Activated CD4-positive, alpha-beta T cell treated with anti-CD3 and anti-CD28 coated beads, Interleukin-2, amount 10 ng/mL, durations not matched to agents 7 days and 5 days (primary cell): ENCODE results near the gene MCMBP. TPM values are rescaled to one million over a fixed set of nuclear protein-coding genes. Genes with fewer than 3 reads are reported as not detected.
A peak's percentile ranks its signal among the peaks of the same experiment; 100 is the strongest.
"Not testable (repeated sequence)": the region's sequence is repeated elsewhere in the genome, so short reads cannot be mapped to it uniquely, and the experiment has no call there.

Experiments
- CTCF ChIA-PET: fragments of 350-600 bp; sonication (Branson Sonifier 250); formaldehyde crosslinking; loops from one replicate; lab custom pipeline; 2021; ENCODE audit warnings: antibody characterized with exemption; lab: Charles Lee
- POLR2A ChIA-PET: fragments of 350-600 bp; sonication (Branson Sonifier 250); formaldehyde crosslinking; loops from one replicate; lab custom pipeline; 2021; ENCODE audit warnings: antibody characterized with exemption; lab: Charles Lee
- DNase-seq: peaks from one replicate; pipeline ENCODE4 v3.0.0-alpha.2; 2020
- H3K27ac Mint-ChIP-seq: one replicate; pipeline ENCODE4 v1.8.0; 2021; ENCODE audit warnings: mild to moderate bottlenecking, moderate library complexity, mixed read lengths
- H3K27me3 Mint-ChIP-seq: one replicate; pipeline ENCODE4 v1.8.0; 2021; ENCODE audit warnings: mixed read lengths
- H3K36me3 Mint-ChIP-seq: one replicate; pipeline ENCODE4 v1.8.0; 2021; ENCODE audit warnings: low read depth, mixed read lengths
- H3K4me1 Mint-ChIP-seq: one replicate; pipeline ENCODE4 v1.8.0; 2021; ENCODE audit warnings: mixed read lengths
- H3K4me3 Mint-ChIP-seq: one replicate; pipeline ENCODE4 v1.8.0; 2021; ENCODE audit warnings: mild to moderate bottlenecking, moderate library complexity, mixed read lengths
- H3K9me3 Mint-ChIP-seq: one replicate; pipeline ENCODE4 v1.8.0; 2021; ENCODE audit warnings: mixed read lengths
- total RNA-seq, 2 experiments: library from RNA; stranded (reverse); gene quantifications; one replicate each; pipeline ENCODE4 v1.2.3, GENCODE V29; 2021

The MCMBP gene
- total RNA-seq, 2 experiments from 2014 or later = 79.6 to 85.8 TPM

- Mint-ChIP-seq H3K27ac (peak overlapping the region; percentile 90), H3K4me1 (peaks cover 37% of the 10 kb centered on the region)
Measured at GRCh38 chr10:119871881-119872609, 598 bp downstream of the MCMBP start.

GRCh38 chr10:119869398-119869797, 3.2 kb downstream of the MCMBP start:
- DNase-seq, POLR2A ChIA-PET, H3K9me3 Mint-ChIP-seq, H3K27me3 Mint-ChIP-seq, H3K27ac Mint-ChIP-seq, H3K4me3 Mint-ChIP-seq: not testable (repeated sequence)
- Mint-ChIP-seq H3K4me1 (peaks cover 48% of the 10 kb centered on the region), H3K36me3 (peaks cover 26% of the 10 kb centered on the region)
- CTCF ChIA-PET = interaction anchor here (0.7 to 0.8 kb wide), 3 partner anchors 10 to 15 kb away, joined by 3 read pairs; no protein-coding TSS in a partner anchor

More at GRCh38 chr10:119871881-119872609, 598 bp downstream of the MCMBP start:
- DNase-seq = peak; percentile 58
- Mint-ChIP-seq H3K9me3 (no peaks in the 10 kb centered on the region), H3K27me3 (no peaks in the 10 kb centered on the region), H3K36me3 (peaks cover 8% of the 10 kb centered on the region), H3K4me3 (peak overlapping the region; percentile 89)
- CTCF ChIA-PET = interaction anchor here (0.7 to 2.3 kb wide), 9 partner anchors 9 to 209 kb away, joined by 3 to 9 read pairs (median 5); partner anchors contain the start of genes INPP5F and SEC23IP
- POLR2A ChIA-PET = interaction anchor here (0.6 to 2.0 kb wide), 3 partner anchors 90 to 247 kb away, joined by 4 to 7 read pairs (median 5); partner anchors contain the start of gene INPP5F

- Mint-ChIP-seq H3K36me3 (peaks cover 35% of the 10 kb centered on the region), H3K9me3 (peaks cover 4% of the 10 kb centered on the region), H3K27ac (no peak overlapping the region), H3K4me1 (peaks cover 53% of the 10 kb centered on the region), H3K4me3 (no peak overlapping the region), H3K27me3 (no peaks in the 10 kb centered on the region)
- ChIA-PET CTCF (interaction anchor here (0.8 kb wide), 1 partner anchor 182 kb away, joined by 3 read pairs; no protein-coding TSS in a partner anchor), POLR2A (no interaction called here)
- no peak for DNase-seq
Measured at GRCh38 chr10:119867317-119867716, 5.3 kb downstream of the MCMBP start.

- ChIA-PET POLR2A (no interaction called here), CTCF (interaction anchor here (1.8 kb wide), 1 partner anchor 8 kb away, joined by 6 read pairs; the partner anchor contains the start of gene MCMBP)
- H3K27me3 Mint-ChIP-seq = no peaks in the 10 kb centered on the region
Measured at GRCh38 chr10:119865699-119866240, 6.9 kb downstream of the MCMBP start.

GRCh38 chr10:119863951-119864565, 8.6 kb downstream of the MCMBP start:
- Mint-ChIP-seq H3K4me1 (peaks cover 60% of the 10 kb centered on the region), H3K27me3 (no peaks in the 10 kb centered on the region), H3K27ac (no peak overlapping the region), H3K9me3 (peaks cover 4% of the 10 kb centered on the region), H3K4me3 (no peak overlapping the region), H3K36me3 (peaks cover 38% of the 10 kb centered on the region)
- CTCF ChIA-PET = interaction anchor here (0.7 to 1.8 kb wide), 2 partner anchors 10 to 1909 kb away, joined by 3 to 6 read pairs; partner anchors contain the start of gene MCMBP
- POLR2A ChIA-PET = no interaction called here
- no peak for DNase-seq

More at GRCh38 chr10:119865699-119866240, 6.9 kb downstream of the MCMBP start:
- Mint-ChIP-seq H3K36me3 (peaks cover 35% of the 10 kb centered on the region), H3K4me3 (no peak overlapping the region), H3K9me3 (peaks cover 4% of the 10 kb centered on the region), H3K27ac (no peak overlapping the region), H3K4me1 (peaks cover 53% of the 10 kb centered on the region)
- no peak for DNase-seq

- H3K36me3 Mint-ChIP-seq = peaks cover 38% of the 10 kb centered on the region
Measured at GRCh38 chr10:119862524-119862923, 10.1 kb downstream of the MCMBP start.

GRCh38 chr10:119860866-119861607, 11.6 kb downstream of the MCMBP start:
- ChIA-PET POLR2A (no interaction called here), CTCF (interaction anchor here (0.8 to 2.3 kb wide), 4 partner anchors 10 to 173 kb away, joined by 3 to 9 read pairs (median 5); partner anchors contain the start of genes MCMBP and SEC23IP)
- no peak for DNase-seq
- Mint-ChIP-seq H3K27ac (peak overlapping the region; percentile 39), H3K27me3 (no peaks in the 10 kb centered on the region), H3K4me1 (peaks cover 47% of the 10 kb centered on the region), H3K4me3 (no peak overlapping the region), H3K9me3 (peaks cover 4% of the 10 kb centered on the region), H3K36me3 (peaks cover 39% of the 10 kb centered on the region)

More at GRCh38 chr10:119862524-119862923, 10.1 kb downstream of the MCMBP start:
- Mint-ChIP-seq H3K27ac (no peak overlapping the region), H3K4me1 (peaks cover 52% of the 10 kb centered on the region), H3K27me3 (no peaks in the 10 kb centered on the region), H3K4me3 (no peak overlapping the region), H3K9me3 (peaks cover 4% of the 10 kb centered on the region)
- no peak for DNase-seq
- POLR2A ChIA-PET = no interaction called here
- CTCF ChIA-PET = interaction anchor here (1.5 to 2.3 kb wide), 2 partner anchors 8 to 28 kb away, joined by 4 to 9 read pairs; no protein-coding TSS in a partner anchor

- no peak overlapping the region for H3K4me3 Mint-ChIP-seq
- CTCF ChIA-PET = interaction anchor here (0.6 to 2.5 kb wide), 13 partner anchors 10 to 178 kb away, joined by 3 to 14 read pairs (median 3); partner anchors contain the start of gene MCMBP
Measured at GRCh38 chr10:119859420-119860258, 13.0 kb downstream of the MCMBP start.

GRCh38 chr10:119858063-119858462, 14.6 kb downstream of the MCMBP start:
- POLR2A ChIA-PET = no interaction called here
- CTCF ChIA-PET = interaction anchor here (1.2 to 2.5 kb wide), 2 partner anchors 16 to 107 kb away, joined by 3 to 14 read pairs; no protein-coding TSS in a partner anchor
- no peak overlapping the region for H3K4me3 Mint-ChIP-seq

More at GRCh38 chr10:119859420-119860258, 13.0 kb downstream of the MCMBP start:
- peaks cover 35% of the 10 kb centered on the region for H3K36me3 Mint-ChIP-seq
- H3K27me3 Mint-ChIP-seq = no peaks in the 10 kb centered on the region
- H3K4me1 Mint-ChIP-seq = peaks cover 40% of the 10 kb centered on the region
- no peak overlapping the region for H3K27ac Mint-ChIP-seq
- peaks cover 4% of the 10 kb centered on the region for H3K9me3 Mint-ChIP-seq
- DNase-seq = no peak
- POLR2A ChIA-PET = no interaction called here

GRCh38 chr10:119853574-119853973, 19.1 kb downstream of the MCMBP start:
- peaks cover 37% of the 10 kb centered on the region for H3K36me3 Mint-ChIP-seq
- no peaks in the 10 kb centered on the region for H3K4me1 Mint-ChIP-seq
- DNase-seq = no peak
- ChIA-PET POLR2A (no interaction called here), CTCF (interaction anchor here (1.0 kb wide), 1 partner anchor 16 kb away, joined by 3 read pairs; no protein-coding TSS in a partner anchor)
- no peaks in the 10 kb centered on the region for H3K9me3 Mint-ChIP-seq
- H3K27ac Mint-ChIP-seq = no peak overlapping the region
- H3K4me3 Mint-ChIP-seq = no peak overlapping the region
- H3K27me3 Mint-ChIP-seq = no peaks in the 10 kb centered on the region

More at GRCh38 chr10:119858063-119858462, 14.6 kb downstream of the MCMBP start:
- DNase-seq = no peak
- Mint-ChIP-seq H3K4me1 (peaks cover 30% of the 10 kb centered on the region), H3K36me3 (peaks cover 30% of the 10 kb centered on the region), H3K27me3 (no peaks in the 10 kb centered on the region), H3K9me3 (no peaks in the 10 kb centered on the region), H3K27ac (no peak overlapping the region)

GRCh38 chr10:119852822-119853221, 19.8 kb downstream of the MCMBP start:
- Mint-ChIP-seq H3K36me3 (peaks cover 43% of the 10 kb centered on the region), H3K4me3 (no peak overlapping the region), H3K4me1 (no peaks in the 10 kb centered on the region), H3K27me3 (no peaks in the 10 kb centered on the region), H3K27ac (no peak overlapping the region), H3K9me3 (no peaks in the 10 kb centered on the region)
- ChIA-PET CTCF (interaction anchor here (1.1 kb wide), 1 partner anchor 48 kb away, joined by 3 read pairs; no protein-coding TSS in a partner anchor), POLR2A (no interaction called here)
- no peak for DNase-seq
